Neural crest cell (in vitro differentiated cells): ENCODE results near the gene LAS1L. TPM values are rescaled to one million over a fixed set of nuclear protein-coding genes. Genes with fewer than 3 reads are reported as not detected.
"Not testable (repeated sequence)": the region's sequence is repeated elsewhere in the genome, so short reads cannot be mapped to it uniquely, and the experiment has no call there.

Source experiments
- DNase-seq: peaks from one replicate; pipeline ENCODE4 v3.0.0; 2021; ENCODE audit warnings: low read depth, mixed read lengths, low spot score
- H3K27ac Mint-ChIP-seq: one replicate; pipeline ENCODE4 v1.8.0; 2021; ENCODE audit warnings: mild to moderate bottlenecking, mixed read lengths; ENCODE audit not compliant: unreplicated experiment
- H3K27me3 Mint-ChIP-seq: 2 replicates; pipeline ENCODE4 v1.8.0; 2021; ENCODE audit warnings: low read depth, mild to moderate bottlenecking, mixed read lengths
- H3K36me3 Mint-ChIP-seq: 2 replicates; pipeline ENCODE4 v1.8.0; 2021; ENCODE audit warnings: low read depth, mild to moderate bottlenecking, mixed read lengths
- H3K4me1 Mint-ChIP-seq: 2 replicates; pipeline ENCODE4 v1.8.0; 2021; ENCODE audit warnings: mixed read lengths
- H3K4me3 Mint-ChIP-seq: one replicate; pipeline ENCODE4 v1.8.0; 2021; ENCODE audit warnings: mild to moderate bottlenecking, mixed read lengths
- H3K9me3 Mint-ChIP-seq: 2 replicates; pipeline ENCODE4 v1.8.0; 2021; ENCODE audit warnings: mixed read lengths
- total RNA-seq: library from RNA; stranded (reverse); gene quantifications from 2 replicates; pipeline ENCODE4 v1.2.1, GENCODE V29; 2021
- TF ChIP-seq, protein P1 (sequence below): fragments of 200-600 bp; sonication (generic); conservative IDR thresholded peaks from 2 replicates; pipeline ENCODE4 v1.5.0; 2021; ENCODE audit warnings: antibody characterized with exemption, mild to moderate bottlenecking

The LAS1L gene
- total RNA-seq, 1 donor from 2014 or later, result 48.5 TPM

GRCh38 chrX:65491620-65492019, 43.0 kb downstream of the LAS1L start:
- no peaks in the 10 kb centered on the region for H3K27me3 Mint-ChIP-seq
- H3K27ac Mint-ChIP-seq, result no peak overlapping the region
- DNase-seq, result no peak
- TF ChIP-seq, protein P1, sequence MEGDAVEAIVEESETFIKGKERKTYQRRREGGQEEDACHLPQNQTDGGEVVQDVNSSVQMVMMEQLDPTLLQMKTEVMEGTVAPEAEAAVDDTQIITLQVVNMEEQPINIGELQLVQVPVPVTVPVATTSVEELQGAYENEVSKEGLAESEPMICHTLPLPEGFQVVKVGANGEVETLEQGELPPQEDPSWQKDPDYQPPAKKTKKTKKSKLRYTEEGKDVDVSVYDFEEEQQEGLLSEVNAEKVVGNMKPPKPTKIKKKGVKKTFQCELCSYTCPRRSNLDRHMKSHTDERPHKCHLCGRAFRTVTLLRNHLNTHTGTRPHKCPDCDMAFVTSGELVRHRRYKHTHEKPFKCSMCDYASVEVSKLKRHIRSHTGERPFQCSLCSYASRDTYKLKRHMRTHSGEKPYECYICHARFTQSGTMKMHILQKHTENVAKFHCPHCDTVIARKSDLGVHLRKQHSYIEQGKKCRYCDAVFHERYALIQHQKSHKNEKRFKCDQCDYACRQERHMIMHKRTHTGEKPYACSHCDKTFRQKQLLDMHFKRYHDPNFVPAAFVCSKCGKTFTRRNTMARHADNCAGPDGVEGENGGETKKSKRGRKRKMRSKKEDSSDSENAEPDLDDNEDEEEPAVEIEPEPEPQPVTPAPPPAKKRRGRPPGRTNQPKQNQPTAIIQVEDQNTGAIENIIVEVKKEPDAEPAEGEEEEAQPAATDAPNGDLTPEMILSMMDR, result no peak
- H3K4me1 Mint-ChIP-seq, result no peaks in the 10 kb centered on the region
- no peak overlapping the region for H3K4me3 Mint-ChIP-seq
- H3K36me3 Mint-ChIP-seq, result no peaks in the 10 kb centered on the region
- no peaks in the 10 kb centered on the region for H3K9me3 Mint-ChIP-seq

GRCh38 chrX:65488495-65488894, 46.1 kb downstream of the LAS1L start:
- no peaks in the 10 kb centered on the region for H3K27me3 Mint-ChIP-seq
- TF ChIP-seq, protein P1, result no peak
- no peaks in the 10 kb centered on the region for H3K9me3 Mint-ChIP-seq
- no peak overlapping the region for H3K27ac Mint-ChIP-seq
- no peak for DNase-seq
- H3K36me3 Mint-ChIP-seq, result no peaks in the 10 kb centered on the region
- no peak overlapping the region for H3K4me3 Mint-ChIP-seq
- no peaks in the 10 kb centered on the region for H3K4me1 Mint-ChIP-seq

DNA sequence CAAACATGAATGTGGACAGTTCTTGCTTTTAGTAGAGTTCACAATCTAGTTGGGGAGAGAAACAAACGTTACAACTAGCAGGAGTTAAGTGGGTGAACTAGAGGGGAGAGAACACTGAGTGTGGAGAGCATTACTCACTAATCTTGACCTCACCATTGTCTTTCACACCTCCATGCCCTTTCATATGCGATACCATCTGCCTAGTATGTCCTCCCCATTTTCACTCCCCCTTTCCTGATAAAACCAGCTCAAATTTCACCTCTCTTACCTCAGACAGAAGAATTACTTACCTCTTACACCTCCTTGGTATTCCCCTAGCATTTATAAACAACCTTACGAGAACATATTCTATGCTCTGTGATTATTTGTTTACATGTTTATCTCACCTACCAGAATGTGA, 53.6 kb downstream of the LAS1L start:
- H3K4me1 Mint-ChIP-seq, result no peaks in the 10 kb centered on the region
- TF ChIP-seq, protein P1, result no peak
- no peak overlapping the region for H3K4me3 Mint-ChIP-seq
- H3K9me3 Mint-ChIP-seq, result peaks cover 2% of the 10 kb centered on the region
- H3K27ac Mint-ChIP-seq, result no peak overlapping the region
- H3K27me3 Mint-ChIP-seq, result no peaks in the 10 kb centered on the region
- DNase-seq, result no peak
- H3K36me3 Mint-ChIP-seq, result no peaks in the 10 kb centered on the region

DNA sequence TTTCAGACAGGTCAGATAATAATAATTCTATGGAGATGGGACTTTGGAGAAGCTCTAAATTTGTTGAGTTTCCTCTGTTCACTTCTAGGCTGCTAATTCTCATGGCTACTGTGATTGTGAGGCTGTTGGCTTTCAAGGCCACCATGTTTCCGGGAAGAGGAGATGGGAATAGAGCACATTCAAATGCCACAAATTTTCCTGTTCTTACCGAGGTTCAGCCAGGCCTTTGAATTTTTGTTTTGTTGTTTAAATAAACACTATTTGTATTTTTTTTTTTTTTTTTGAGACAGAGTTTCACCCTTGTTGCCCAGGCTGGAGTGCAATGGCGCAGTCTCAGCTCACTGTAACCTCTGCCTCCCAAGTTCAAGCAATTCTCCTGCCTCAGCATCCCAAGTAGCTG, 55.5 kb downstream of the LAS1L start:
- not testable (repeated sequence) for H3K36me3 Mint-ChIP-seq, H3K27ac Mint-ChIP-seq, H3K4me1 Mint-ChIP-seq, H3K9me3 Mint-ChIP-seq, DNase-seq, H3K4me3 Mint-ChIP-seq, H3K27me3 Mint-ChIP-seq

DNA sequence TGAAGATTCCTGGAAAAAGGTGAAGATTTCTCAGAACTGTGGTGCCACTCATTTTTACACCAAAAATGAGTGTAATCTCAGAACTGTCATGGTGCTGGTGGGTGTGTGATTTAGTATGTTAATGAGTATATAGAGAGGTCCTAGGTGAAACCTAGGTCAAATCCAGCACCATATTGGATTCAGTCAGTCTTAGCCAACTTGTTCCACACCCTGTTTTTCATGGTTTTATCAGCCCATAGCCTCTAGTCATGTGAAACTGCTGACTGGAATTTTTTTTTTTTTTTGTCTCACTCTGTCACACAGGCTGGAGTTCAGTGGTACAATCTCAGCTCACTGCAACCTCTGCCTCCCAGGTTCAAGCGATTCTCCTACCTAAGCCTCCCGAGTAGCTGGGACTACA, 58.0 kb downstream of the LAS1L start:
- Mint-ChIP-seq H3K4me3 (no peak overlapping the region), H3K27ac (no peak overlapping the region), H3K4me1 (no peaks in the 10 kb centered on the region), H3K27me3 (no peaks in the 10 kb centered on the region), H3K9me3 (peaks cover 5% of the 10 kb centered on the region), H3K36me3 (peaks cover 5% of the 10 kb centered on the region)
- TF ChIP-seq, protein P1, result no peak
- no peak for DNase-seq

DNA sequence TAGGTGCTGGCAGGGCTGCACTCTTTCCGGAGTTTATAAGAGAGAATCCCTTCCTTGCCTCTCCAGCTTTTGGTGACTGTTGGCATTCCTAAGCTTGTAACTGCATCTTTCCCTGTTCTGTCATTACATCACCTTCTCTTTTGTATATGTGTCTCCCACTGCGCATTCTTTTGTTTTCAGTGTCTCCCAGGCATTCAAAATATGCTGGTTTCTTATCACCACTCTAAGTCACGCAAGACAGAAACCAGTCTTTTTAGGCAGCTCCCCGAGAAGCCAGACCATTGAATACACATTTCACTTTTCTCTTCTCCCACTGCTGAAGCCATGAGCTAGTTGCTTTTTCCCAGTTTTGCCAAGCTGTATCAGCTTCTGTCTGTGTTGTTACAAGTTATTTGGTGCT, 71.0 kb downstream of the LAS1L start:
- Mint-ChIP-seq H3K27me3 (no peaks in the 10 kb centered on the region), H3K4me3 (no peak overlapping the region), H3K27ac (no peak overlapping the region), H3K9me3 (peaks cover 7% of the 10 kb centered on the region), H3K36me3 (peaks cover 3% of the 10 kb centered on the region), H3K4me1 (peaks cover 9% of the 10 kb centered on the region)
- TF ChIP-seq, protein P1, result no peak
- DNase-seq, result no peak

Other genes with a start within 250 kb of the LAS1L start
- gene MSN, start 132.9 kb upstream of the LAS1L start, total RNA-seq, result 184 and 185 TPM in 2 replicates